T-helper 9 cell (primary cell): Measurements from ENCODE around the gene RBM6.
"Not testable (repeated sequence)": the region's sequence is repeated elsewhere in the genome, so short reads cannot be mapped to it uniquely, and the experiment has no call there.

Experiments
- DNase-seq: peaks from one replicate; pipeline ENCODE4 v3.0.0-alpha.2; 2020

Gene RBM6

GRCh38 chr3:49917806-49918590 lies 22.0 kb upstream of the RBM6 start:
- DNase-seq: not testable (repeated sequence)

GRCh38 chr3:49924683-49925082 lies 15.3 kb upstream of the RBM6 start:
- DNase-seq: no peak

GRCh38 chr3:49925485-49925884 lies 14.5 kb upstream of the RBM6 start:
- DNase-seq: no peak

GRCh38 chr3:49926117-49926728 lies 13.7 kb upstream of the RBM6 start:
- no peak for DNase-seq

- DNase-seq: no peak
These were observed 12.2 kb upstream of the RBM6 start for GRCh38 chr3:49927798-49928197.

- DNase-seq: no peak
These were observed 11.4 kb upstream of the RBM6 start for GRCh38 chr3:49928481-49929017.

- DNase-seq: peak; percentile 85
These were observed 10.4 kb upstream of the RBM6 start, which contains the start of gene MON1A for GRCh38 chr3:49929291-49930167. TSS of gene MON1A (minus strand) at chr3:49929811. CDS start at chr3:49913346, 16,465 bp downstream.

- no peak for DNase-seq
These were observed 9.7 kb upstream of the RBM6 start for GRCh38 chr3:49930168-49930690.

GRCh38 chr3:49930922-49931321 lies 9.0 kb upstream of the RBM6 start:
- DNase-seq: no peak

- not testable (repeated sequence) for DNase-seq
These were observed 7.7 kb upstream of the RBM6 start for GRCh38 chr3:49932281-49932680.

- DNase-seq: no peak
These were observed 2.9 kb upstream of the RBM6 start for GRCh38 chr3:49937090-49937489.

GRCh38 chr3:49940667-49941249 lies 808 bp downstream of the RBM6 start:
- DNase-seq: no peak

GRCh38 chr3:49942651-49943050 lies 2.7 kb downstream of the RBM6 start:
- DNase-seq: no peak

GRCh38 chr3:49952924-49953323 lies 13.0 kb downstream of the RBM6 start:
- DNase-seq: no peak

GRCh38 chr3:49955636-49956035 lies 15.7 kb downstream of the RBM6 start:
- DNase-seq: no peak

GRCh38 chr3:49966233-49966942 lies 26.4 kb downstream of the RBM6 start:
- no peak for DNase-seq

GRCh38 chr3:49967291-49967690 lies 27.3 kb downstream of the RBM6 start:
- DNase-seq: no peak

GRCh38 chr3:49968346-49968745 lies 28.4 kb downstream of the RBM6 start:
- no peak for DNase-seq

GRCh38 chr3:49972656-49973055 lies 32.7 kb downstream of the RBM6 start:
- DNase-seq: no peak

GRCh38 chr3:49976942-49977341 lies 37.0 kb downstream of the RBM6 start:
- no peak for DNase-seq

- no peak for DNase-seq
These were observed 44.4 kb downstream of the RBM6 start for GRCh38 chr3:49984394-49984793.

- no peak for DNase-seq
These were observed 52.4 kb downstream of the RBM6 start for GRCh38 chr3:49992326-49992725.
